B cell (primary cell): Measurements from ENCODE around the gene WDR64. TPM values are rescaled to one million over a fixed set of nuclear protein-coding genes. Genes with fewer than 3 reads are reported as not detected.
A peak's percentile ranks its signal among the peaks of the same experiment; 100 is the strongest.

ENCODE experiments used
- ATAC-seq: fragments of 200-7000 bp; cut with Tn5 transposase; one replicate; pipeline ENCODE4 v1.10.0; 2021; ENCODE audit warnings: low read depth, mild to moderate bottlenecking, moderate number of reproducible peaks, moderate library complexity
- CTCF ChIA-PET: fragments of 350-600 bp; sonication (Branson Sonifier 250); formaldehyde crosslinking; loops from one replicate; lab custom pipeline; 2021; ENCODE audit warnings: antibody characterized with exemption, inconsistent platforms; lab: Charles Lee
- POLR2A ChIA-PET: fragments of 350-600 bp; sonication (Branson Sonifier 250); formaldehyde crosslinking; loops from one replicate; lab custom pipeline; 2021; ENCODE audit warnings: antibody characterized with exemption; lab: Charles Lee
- DNase-seq: peaks from one replicate; pipeline ENCODE4 v3.0.0; 2013
- H2AFZ ChIP-seq: 2 replicates; pipeline ENCODE4 v1.6.1; 2012; ENCODE audit warnings: mild to moderate bottlenecking, low read depth, low read length; ENCODE audit not compliant: insufficient read depth, poor library complexity, severe bottlenecking
- H3K27ac ChIP-seq, 2 donors: 1 replicate in 1 of 2; 2 replicates in 1 of 2; pipeline ENCODE4 v1.5.1; 2012 to 2013; ENCODE audit warnings: low read length in 2 of 2, mild to moderate bottlenecking in 2 of 2, moderate library complexity in 1 of 2
- H3K27me3 ChIP-seq, 4 experiments: fragments of 200-600 bp in 1 of 4; sonication (generic) in 1 of 4; replicated peaks in 1 of 4; 1 replicate in 2 of 4; 2 replicates in 2 of 4; pipeline versions ENCODE4 v1.6.1 to v1.7.0; 2013 to 2016; ENCODE audit warnings: low read length in 3 of 4, mild to moderate bottlenecking in 2 of 4, mixed read lengths in 1 of 4, moderate library complexity in 1 of 4; ENCODE audit not compliant: insufficient read depth in 4 of 4, control insufficient read depth in 3 of 4; ENCODE audit errors: control extremely low read depth in 1 of 4
- H3K36me3 ChIP-seq, 2 experiments: replicated peaks in 1 of 2; 1 replicate in 1 of 2; 2 replicates in 1 of 2; pipeline versions ENCODE4 v1.6.1 to v1.7.1; 2013; ENCODE audit warnings: low read length in 1 of 2; ENCODE audit not compliant: insufficient read depth in 2 of 2, control insufficient read depth in 1 of 2; ENCODE audit errors: control extremely low read depth in 1 of 2, extremely low read depth in 1 of 2
- H3K4me1 ChIP-seq, 2 donors: fragments of 200-600 bp in 1 of 2; sonication (generic) in 1 of 2; 1 replicate in 1 of 2; 2 replicates in 1 of 2; pipeline versions ENCODE4 v1.5.1 to v1.6.1; 2013 to 2017; ENCODE audit warnings: low read length in 2 of 2; ENCODE audit not compliant: control insufficient read depth in 2 of 2, insufficient read depth in 2 of 2
- H3K4me2 ChIP-seq: replicated peaks from 2 replicates; pipeline ENCODE3; 2012; ENCODE audit warnings: mild to moderate bottlenecking, low read depth, low read length; ENCODE audit not compliant: poor library complexity, severe bottlenecking
- H3K4me3 ChIP-seq, 5 experiments: fragments of 200-600 bp in 1 of 5; sonication (generic) in 1 of 5; 1 replicate in 3 of 5; 2 replicates in 2 of 5; pipeline versions ENCODE4 v1.5.1 to v1.7.0; 2011 to 2016; ENCODE audit warnings: low read length in 4 of 5, mild to moderate bottlenecking in 4 of 5, low read depth in 2 of 5, control low read depth in 1 of 5, moderate library complexity in 1 of 5; ENCODE audit not compliant: insufficient read depth in 1 of 5; ENCODE audit errors: control extremely low read depth in 1 of 5, extremely low read depth in 1 of 5
- H3K79me2 ChIP-seq: fragments of 200-600 bp; sonication (generic); one replicate; pipeline ENCODE4 v1.6.0; 2016; ENCODE audit warnings: low read length; ENCODE audit not compliant: control insufficient read depth, insufficient read depth
- H3K9ac ChIP-seq: fragments of 200-600 bp; sonication (generic); 2 replicates; pipeline ENCODE4 v1.6.1; 2017; ENCODE audit warnings: mild to moderate bottlenecking, low read length, moderate library complexity
- H3K9me3 ChIP-seq, 3 donors: one replicate each; pipeline versions ENCODE4 v1.6.1 to v1.7.1; 2013; ENCODE audit warnings: low read length in 2 of 3; ENCODE audit not compliant: control insufficient read depth in 2 of 3, insufficient read depth in 1 of 3; ENCODE audit errors: control extremely low read depth in 1 of 3
- H4K20me1 ChIP-seq: 2 replicates; pipeline ENCODE4 v1.6.0; 2012; ENCODE audit warnings: mild to moderate bottlenecking, low read length; ENCODE audit not compliant: insufficient read depth, control insufficient read depth, poor library complexity, severe bottlenecking
- H3K27ac Mint-ChIP-seq: one replicate; pipeline ENCODE4 v1.8.0; 2021; ENCODE audit warnings: mixed read lengths
- H3K27me3 Mint-ChIP-seq: one replicate; pipeline ENCODE4 v1.8.0; 2021; ENCODE audit warnings: mixed read lengths
- H3K4me1 Mint-ChIP-seq: one replicate; pipeline ENCODE4 v1.8.0; 2021; ENCODE audit warnings: mixed read lengths
- H3K4me3 Mint-ChIP-seq: one replicate; pipeline ENCODE4 v1.8.0; 2021; ENCODE audit warnings: mixed read lengths
- H3K9me3 Mint-ChIP-seq: one replicate; pipeline ENCODE4 v1.8.0; 2022; ENCODE audit warnings: mixed read lengths; ENCODE audit not compliant: insufficient read depth
- CTCF ChIP-seq: fragments of 200-600 bp; IDR thresholded peaks from one replicate; pipeline ENCODE4 v1.8.0; 2022; ENCODE audit warnings: antibody characterized with exemption, mild to moderate bottlenecking
- EZH2 ChIP-seq: IDR thresholded peaks from 2 replicates; pipeline ENCODE4 v1.6.1; 2012; ENCODE audit warnings: borderline replicate concordance, low read depth, mild to moderate bottlenecking, moderate library complexity, low read length; ENCODE audit not compliant: insufficient read depth, poor library complexity, severe bottlenecking
- WGBS: methylation state at CpG from one replicate; pipeline ENCODE4 v1.1.5; 2013; ENCODE audit warnings: missing lambda C conversion rate; ENCODE audit not compliant: insufficient coverage; 5-methylcytosine and 5-hydroxymethylcytosine counted together
- intact Hi-C: fragments of 100-400 bp; cut with micrococcal nuclease; formaldehyde crosslinking; loops from one replicate; pipeline ENCODE4 v1.10.0; 2022
- polyA plus RNA-seq: library from polyadenylated mRNA; depleted of rRNA; stranded (reverse); fragments of >200 nt; gene quantifications from 2 replicates; pipeline ENCODE4 v1.2.3, GENCODE V29; 2012
- total RNA-seq, 2 donors: library from RNA; stranded (reverse); fragments of 120-200 nt in 1 of 2; gene quantifications; 1 replicate in 1 of 2; 2 replicates in 1 of 2; pipeline versions ENCODE4 v1.2.3 to v1.2.4, GENCODE V29; 2013 to 2022

The WDR64 gene
- total and polyA plus RNA-seq, 2 donors (not counting 1 experiment from before 2014, with no cell fraction given): 0.13 TPM; not detected in 1

GRCh38 chr1:241776911-241777310, 124.8 kb downstream of the WDR64 start:
- Mint-ChIP-seq H3K4me3 (no peak overlapping the region), H3K4me1 (no peaks in the 10 kb centered on the region), H3K9me3 (no peaks in the 10 kb centered on the region), H3K27me3 (peaks cover 18% of the 10 kb centered on the region), H3K27ac (no peak overlapping the region)
- CTCF ChIA-PET: no interaction called here
- no peaks in the 10 kb centered on the region for H3K27me3 ChIP-seq
- H3K4me2 ChIP-seq: peak overlapping the region; percentile 8
- no peaks in the 10 kb centered on the region for H4K20me1 ChIP-seq
- H3K36me3 ChIP-seq: no peaks in the 10 kb centered on the region
- H3K79me2 ChIP-seq: no peaks in the 10 kb centered on the region
- H3K9me3 ChIP-seq: no peaks in the 10 kb centered on the region
- no peak overlapping the region for H3K9ac ChIP-seq
- POLR2A ChIA-PET: no interaction called here
- ATAC-seq (no peak), DNase-seq (no peak)
- intact Hi-C loops: no loop called here
- TF ChIP-seq CTCF (no peak), EZH2 (no peak)
- no peak overlapping the region for H3K27ac ChIP-seq
- H3K4me3 ChIP-seq: no peak overlapping the region
- H3K4me1 ChIP-seq: no peaks in the 10 kb centered on the region
- H2AFZ ChIP-seq: no peak overlapping the region

DNA sequence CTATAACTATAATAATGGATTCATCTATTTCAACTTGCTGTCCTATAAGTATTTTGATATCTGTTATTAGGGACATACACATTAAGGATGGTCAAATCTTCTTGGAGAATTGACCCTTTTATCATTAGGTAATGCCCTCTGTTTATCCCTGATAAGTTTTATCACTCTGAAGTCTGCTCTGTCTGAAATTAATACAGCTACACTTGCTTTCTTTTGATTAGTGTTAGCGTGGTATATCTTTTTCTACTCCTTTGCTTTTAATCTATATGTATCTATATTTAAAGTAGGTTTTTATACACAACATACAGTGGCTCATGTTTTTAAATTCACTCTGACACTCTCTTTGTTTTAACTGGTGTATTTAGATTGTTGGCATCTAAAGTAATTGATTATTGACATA, 126.0 kb downstream of the WDR64 start:
- H3K4me1 Mint-ChIP-seq: no peaks in the 10 kb centered on the region
- no peak overlapping the region for H2AFZ ChIP-seq
- H3K4me1 ChIP-seq: no peaks in the 10 kb centered on the region
- no peak overlapping the region for H3K27ac Mint-ChIP-seq
- H3K4me2 ChIP-seq: no peak overlapping the region
- CTCF ChIA-PET: no interaction called here
- H3K36me3 ChIP-seq: no peaks in the 10 kb centered on the region
- H3K9ac ChIP-seq: no peak overlapping the region
- H3K4me3 ChIP-seq: no peak overlapping the region
- no CpG with 5 or more reads among the region's 1 CpG for WGBS
- H3K4me3 Mint-ChIP-seq: no peak overlapping the region
- no peaks in the 10 kb centered on the region for H3K79me2 ChIP-seq
- no peak for TF ChIP-seq EZH2
- TF ChIP-seq CTCF: no peak
- H4K20me1 ChIP-seq: no peaks in the 10 kb centered on the region
- H3K9me3 Mint-ChIP-seq: no peaks in the 10 kb centered on the region
- DNase-seq: no peak
- intact Hi-C loops: no loop called here
- POLR2A ChIA-PET: no interaction called here
- H3K27me3 Mint-ChIP-seq: peaks cover 18% of the 10 kb centered on the region
- ATAC-seq: no peak
- H3K9me3 ChIP-seq: no peaks in the 10 kb centered on the region
- no peak overlapping the region for H3K27ac ChIP-seq
- H3K27me3 ChIP-seq: peaks cover 0 to 3% (median 0%) of the 10 kb centered on the region in 4 experiments
